ENCODE data around the gene PCBP3. TPM values are rescaled to one million over a fixed set of nuclear protein-coding genes. Genes with fewer than 3 reads are reported as not detected.

Gene PCBP3
- polyA plus RNA-seq, 1 experiment = 1.6 TPM

DNA sequence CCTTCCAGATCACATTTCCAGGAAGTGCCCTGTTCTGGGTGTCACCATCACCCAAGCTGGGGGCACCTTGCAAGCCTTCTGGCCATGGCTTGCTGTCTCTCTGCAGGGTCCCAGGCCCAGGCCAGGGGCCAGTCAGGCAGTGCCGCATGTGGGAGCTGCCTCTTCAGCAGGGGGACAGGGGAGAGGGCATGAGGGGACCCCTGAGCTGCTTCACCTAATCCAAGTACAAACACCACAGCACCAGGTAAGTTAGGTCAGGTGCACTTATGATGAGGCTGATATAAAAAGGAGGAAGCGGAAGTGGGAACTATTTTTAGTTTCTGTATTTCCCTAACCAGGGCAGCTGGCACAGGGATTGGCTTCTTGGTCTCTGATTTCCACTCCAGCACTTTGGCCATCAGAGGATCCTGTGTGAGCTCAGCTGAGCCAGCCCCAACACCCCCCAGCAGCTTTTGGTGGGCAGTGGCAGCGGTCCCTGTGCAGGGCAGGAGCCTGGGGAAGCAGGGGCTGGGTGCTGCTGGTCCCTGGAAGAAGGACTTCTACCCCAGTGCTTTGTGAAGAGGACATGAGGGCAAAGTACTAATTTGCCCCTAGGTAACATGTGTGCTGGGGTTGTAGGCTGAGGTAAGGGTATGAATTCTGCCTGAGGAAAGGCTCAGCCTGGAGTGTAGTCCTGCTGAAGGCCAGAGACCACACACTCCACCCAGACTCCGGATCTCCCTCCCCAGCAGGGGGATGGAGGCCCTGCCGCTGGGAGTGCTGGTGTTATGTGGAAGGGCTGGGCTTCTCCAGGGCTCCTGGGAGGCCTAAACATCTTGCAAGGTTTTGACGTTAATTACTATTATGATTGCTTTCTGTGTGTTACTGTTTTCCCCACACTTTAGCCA lies 3.3 kb upstream of the PCBP3 start:
- Histone ChIP-seq H3K27ac (ENCODE audit: low read depth, low read length) (no peak overlapping the region), H3K4me3 (ENCODE audit: low read depth, low read length) (no peak overlapping the region), H3K9me3 (ENCODE audit: control insufficient read depth, insufficient read depth, low read length) (peaks cover 22% of the 10 kb centered on the region; the same call in 1 of the 2 replicates), H3K27me3 (ENCODE audit: control insufficient read depth, insufficient read depth, low read length) (peaks cover 23% of the 10 kb centered on the region)
- ChIA-PET CTCF (no interaction called here), POLR2A (no interaction called here)
- TF ChIP-seq, protein P1, sequence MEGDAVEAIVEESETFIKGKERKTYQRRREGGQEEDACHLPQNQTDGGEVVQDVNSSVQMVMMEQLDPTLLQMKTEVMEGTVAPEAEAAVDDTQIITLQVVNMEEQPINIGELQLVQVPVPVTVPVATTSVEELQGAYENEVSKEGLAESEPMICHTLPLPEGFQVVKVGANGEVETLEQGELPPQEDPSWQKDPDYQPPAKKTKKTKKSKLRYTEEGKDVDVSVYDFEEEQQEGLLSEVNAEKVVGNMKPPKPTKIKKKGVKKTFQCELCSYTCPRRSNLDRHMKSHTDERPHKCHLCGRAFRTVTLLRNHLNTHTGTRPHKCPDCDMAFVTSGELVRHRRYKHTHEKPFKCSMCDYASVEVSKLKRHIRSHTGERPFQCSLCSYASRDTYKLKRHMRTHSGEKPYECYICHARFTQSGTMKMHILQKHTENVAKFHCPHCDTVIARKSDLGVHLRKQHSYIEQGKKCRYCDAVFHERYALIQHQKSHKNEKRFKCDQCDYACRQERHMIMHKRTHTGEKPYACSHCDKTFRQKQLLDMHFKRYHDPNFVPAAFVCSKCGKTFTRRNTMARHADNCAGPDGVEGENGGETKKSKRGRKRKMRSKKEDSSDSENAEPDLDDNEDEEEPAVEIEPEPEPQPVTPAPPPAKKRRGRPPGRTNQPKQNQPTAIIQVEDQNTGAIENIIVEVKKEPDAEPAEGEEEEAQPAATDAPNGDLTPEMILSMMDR (IDR thresholded peaks at IDR 0.05; ENCODE audit: low read depth, low read length) = no peak
- DNase-seq (ENCODE audit: low read depth, low spot score) = no peak

DNA sequence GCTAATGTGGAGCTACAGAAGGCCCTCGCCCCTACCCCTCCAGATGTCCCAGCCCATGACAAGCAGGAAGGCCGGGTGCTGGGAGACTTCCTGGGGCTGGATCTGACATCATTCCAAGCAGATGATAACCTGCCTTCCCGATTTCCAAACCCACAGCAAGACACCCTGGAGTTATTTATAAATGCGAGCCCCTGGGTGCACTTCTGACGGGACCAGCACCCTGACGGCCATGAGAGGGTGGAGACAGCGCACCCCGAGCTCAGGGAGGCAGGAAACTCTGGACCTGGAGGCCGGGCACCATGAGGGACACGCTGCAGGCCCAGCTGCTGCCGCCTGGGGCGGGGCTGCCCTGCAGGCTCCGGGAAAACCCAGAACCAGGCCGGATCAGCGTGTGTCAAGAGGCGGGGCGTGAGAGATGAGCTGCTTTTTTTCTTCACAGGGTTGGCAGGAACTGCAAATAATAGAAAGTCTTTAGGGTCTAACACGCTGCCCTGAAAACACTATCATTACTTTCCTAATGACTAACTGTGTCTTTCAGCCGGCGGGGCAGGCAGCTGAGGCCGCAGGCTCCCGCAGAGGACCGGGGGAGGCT lies 2.5 kb upstream of the PCBP3 start:
- TF ChIP-seq, protein P1 (IDR thresholded peaks at IDR 0.05; ENCODE audit: low read depth, low read length) = 0 out of 2 replicates have a peak, but pooled peaks have one; percentile 12
- H3K27ac ChIP-seq (ENCODE audit: low read depth, low read length) = no peak overlapping the region
- no peak overlapping the region for H3K4me3 ChIP-seq (ENCODE audit: low read depth, low read length)
- POLR2A ChIA-PET = no interaction called here
- peaks cover 23% of the 10 kb centered on the region for H3K27me3 ChIP-seq (ENCODE audit: control insufficient read depth, insufficient read depth, low read length)
- H3K9me3 ChIP-seq (ENCODE audit: control insufficient read depth, insufficient read depth, low read length) = peaks cover 15% of the 10 kb centered on the region; the same call in 1 of the 2 replicates
- no peak for DNase-seq (ENCODE audit: low read depth, low spot score)
- CTCF ChIA-PET = no interaction called here

DNA sequence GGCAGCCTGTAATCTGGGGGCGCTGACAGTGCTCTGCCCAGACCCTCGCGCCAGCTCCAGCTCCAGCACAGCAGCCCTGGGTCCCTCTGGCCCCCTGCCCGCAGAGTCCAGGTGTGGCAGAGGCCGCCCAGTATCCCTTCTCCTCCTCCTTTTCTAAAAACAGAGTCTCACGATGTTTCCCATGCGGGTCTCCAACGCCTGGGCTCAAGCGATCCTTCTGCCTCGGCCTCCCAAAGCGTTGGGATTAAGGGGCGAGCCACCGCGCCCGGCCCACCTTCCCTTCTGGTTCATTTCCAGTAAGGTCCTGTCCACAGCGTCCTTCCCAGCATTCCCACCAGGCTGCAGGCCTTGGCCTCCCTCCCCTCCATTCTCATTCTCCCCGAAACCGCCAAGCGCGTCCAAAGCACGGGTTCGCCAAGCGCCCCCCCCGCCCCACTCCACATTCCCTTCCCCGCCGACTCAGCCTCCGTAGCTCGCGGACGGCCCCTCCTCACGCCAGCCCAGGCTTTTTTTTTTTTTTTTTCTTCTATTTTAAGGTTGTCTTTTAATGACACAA lies 2.0 kb upstream of the PCBP3 start:
- H3K4me3 ChIP-seq (ENCODE audit: low read depth, low read length) = no peak overlapping the region
- no peak for DNase-seq (ENCODE audit: low read depth, low spot score)
- no peak overlapping the region for H3K27ac ChIP-seq (ENCODE audit: low read depth, low read length)
- H3K27me3 ChIP-seq (ENCODE audit: control insufficient read depth, insufficient read depth, low read length) = peaks cover 23% of the 10 kb centered on the region
- ChIA-PET CTCF (no interaction called here), POLR2A (no interaction called here)
- TF ChIP-seq, protein P1 (IDR thresholded peaks at IDR 0.05; ENCODE audit: low read depth, low read length) = no peak
- H3K9me3 ChIP-seq (ENCODE audit: control insufficient read depth, insufficient read depth, low read length) = peaks cover 9% of the 10 kb centered on the region; the same call in 1 of the 2 replicates

DNA sequence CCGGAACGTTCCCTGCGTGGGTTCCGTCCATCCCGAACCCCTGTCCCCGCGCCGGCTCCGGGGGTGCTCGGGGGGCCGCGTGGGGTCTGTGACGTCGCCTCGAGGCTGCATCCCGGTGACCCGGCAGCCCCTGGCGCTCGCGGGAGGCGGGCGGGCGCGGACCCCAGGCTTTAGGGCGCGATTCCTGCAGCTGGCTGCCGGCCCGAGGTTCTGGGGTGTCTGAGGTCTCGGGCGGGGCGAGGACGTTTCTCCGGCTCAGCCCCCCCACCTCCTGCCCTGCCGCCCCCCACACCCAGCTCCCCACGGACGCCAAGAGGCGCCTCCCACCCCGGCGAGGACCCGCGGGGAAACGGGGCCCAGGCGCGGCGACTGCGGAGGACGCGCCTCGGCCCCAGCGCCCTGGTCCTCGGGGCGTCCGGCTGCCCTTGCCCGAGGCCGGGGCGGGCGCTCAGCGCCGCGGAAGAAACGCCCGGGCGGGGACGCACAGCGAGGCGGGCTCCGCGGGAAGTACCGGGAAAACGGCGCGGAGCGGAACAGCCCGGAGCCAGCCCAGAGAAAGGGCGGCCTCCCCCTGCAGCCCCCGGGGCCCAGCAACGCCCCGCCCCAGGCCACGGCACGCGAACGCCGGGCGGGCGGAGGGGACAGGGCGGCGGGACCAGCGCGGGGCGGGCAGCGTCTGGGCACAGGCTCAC lies 1.3 kb upstream of the PCBP3 start:
- ChIA-PET CTCF (no interaction called here), POLR2A (no interaction called here)
- Histone ChIP-seq H3K4me3 (ENCODE audit: low read depth, low read length) (no peak overlapping the region), H3K9me3 (ENCODE audit: control insufficient read depth, insufficient read depth, low read length) (peaks cover 5% of the 10 kb centered on the region; the same call in 1 of the 2 replicates), H3K27ac (ENCODE audit: low read depth, low read length) (no peak overlapping the region), H3K27me3 (ENCODE audit: control insufficient read depth, insufficient read depth, low read length) (peaks cover 19% of the 10 kb centered on the region)
- no peak for DNase-seq (ENCODE audit: low read depth, low spot score)
- TF ChIP-seq, protein P1 (IDR thresholded peaks at IDR 0.05; ENCODE audit: low read depth, low read length) = no peak
